H9 (cell line): ENCODE results near the gene LECT2. TPM values are rescaled to one million over a fixed set of nuclear protein-coding genes. Genes with fewer than 3 reads are reported as not detected.

Source experiments
- DNase-seq: peaks from one replicate; pipeline ENCODE4 v3.0.0-alpha.2; 2017
- H2AFZ ChIP-seq: one replicate; pipeline ENCODE4 v1.6.1; 2013; ENCODE audit warnings: mild to moderate bottlenecking, low read length, control low read depth, moderate library complexity
- H2AK5ac ChIP-seq: 2 replicates; pipeline ENCODE4 v1.6.1; 2013; ENCODE audit warnings: low read length, control low read depth, mixed read lengths; ENCODE audit not compliant: insufficient read length
- H2BK120ac ChIP-seq: one replicate; pipeline ENCODE4 v1.6.1; 2013; ENCODE audit warnings: low read depth, mild to moderate bottlenecking, low read length, control low read depth, inconsistent platforms; ENCODE audit not compliant: poor library complexity, severe bottlenecking
- H2BK12ac ChIP-seq: 2 replicates; pipeline ENCODE4 v1.6.1; 2013; ENCODE audit warnings: low read length, control low read depth, mixed read lengths, low read depth; ENCODE audit not compliant: insufficient read length
- H2BK15ac ChIP-seq: 2 replicates; pipeline ENCODE4 v1.6.1; 2013; ENCODE audit warnings: low read depth, low read length, control low read depth
- H2BK20ac ChIP-seq: one replicate; pipeline ENCODE4 v1.6.1; 2013; ENCODE audit warnings: low read depth, mild to moderate bottlenecking, low read length, control low read depth, inconsistent platforms; ENCODE audit not compliant: poor library complexity, severe bottlenecking
- H2BK5ac ChIP-seq: 2 replicates; pipeline ENCODE4 v1.6.1; 2013; ENCODE audit warnings: low read length, control low read depth, mixed read lengths; ENCODE audit not compliant: insufficient read length
- H3K14ac ChIP-seq: 2 replicates; pipeline ENCODE4 v1.6.1; 2013; ENCODE audit warnings: low read length, control low read depth; ENCODE audit not compliant: insufficient read depth
- H3K18ac ChIP-seq: 2 replicates; pipeline ENCODE4 v1.6.1; 2013; ENCODE audit warnings: low read depth, mild to moderate bottlenecking, mixed read lengths, low read length, control low read depth; ENCODE audit not compliant: insufficient read length
- H3K23ac ChIP-seq: 2 replicates; pipeline ENCODE4 v1.6.1; 2013; ENCODE audit warnings: low read length, control low read depth, mixed read lengths, low read depth; ENCODE audit not compliant: insufficient read length
- H3K23me2 ChIP-seq: 2 replicates; pipeline ENCODE4 v1.6.1; 2013; ENCODE audit warnings: low read depth, mild to moderate bottlenecking, mixed read lengths, low read length, control low read depth; ENCODE audit not compliant: insufficient read length, poor library complexity, severe bottlenecking
- H3K27ac ChIP-seq: 2 replicates; pipeline ENCODE4 v1.5.1; 2013; ENCODE audit warnings: low read length, control low read depth, mixed read lengths, low read depth; ENCODE audit not compliant: insufficient read length
- H3K27me3 ChIP-seq: 2 replicates; pipeline ENCODE4 v1.6.1; 2013; ENCODE audit warnings: low read length, control low read depth, inconsistent platforms; ENCODE audit not compliant: insufficient read depth
- H3K4ac ChIP-seq: 2 replicates; pipeline ENCODE4 v1.6.1; 2013; ENCODE audit warnings: low read depth, mild to moderate bottlenecking, control low read depth, inconsistent platforms, low read length, moderate library complexity
- H3K4me1 ChIP-seq: 2 replicates; pipeline ENCODE4 v1.6.1; 2013; ENCODE audit warnings: low read length, control low read depth, inconsistent platforms; ENCODE audit not compliant: insufficient read depth
- H3K4me2 ChIP-seq: 2 replicates; pipeline ENCODE4 v1.6.1; 2013; ENCODE audit warnings: low read length, control low read depth, mixed read lengths; ENCODE audit not compliant: insufficient read length, insufficient read depth
- H3K56ac ChIP-seq: 2 replicates; pipeline ENCODE4 v1.6.1; 2013; ENCODE audit warnings: low read depth, mild to moderate bottlenecking, mixed read lengths, low read length, control low read depth; ENCODE audit not compliant: insufficient read length
- H3K79me1 ChIP-seq: 2 replicates; pipeline ENCODE4 v1.6.1; 2013; ENCODE audit warnings: low read depth, mild to moderate bottlenecking, moderate library complexity, low read length, control low read depth, inconsistent platforms; ENCODE audit not compliant: insufficient read depth, poor library complexity, severe bottlenecking
- H3K79me2 ChIP-seq: 2 replicates; pipeline ENCODE4 v1.6.1; 2013; ENCODE audit warnings: low read length, control low read depth, inconsistent platforms; ENCODE audit not compliant: insufficient read depth
- H3K9ac ChIP-seq: 2 replicates; pipeline ENCODE4 v1.6.1; 2013; ENCODE audit warnings: low read length, control low read depth, mixed read lengths; ENCODE audit not compliant: insufficient read length; ENCODE audit errors: extremely low read depth
- H3K9me3 ChIP-seq: one replicate; pipeline ENCODE4 v1.6.1; 2013; ENCODE audit warnings: low read depth, low read length, inconsistent platforms; ENCODE audit not compliant: control insufficient read depth
- H3T11ph ChIP-seq: one replicate; pipeline ENCODE4 v1.6.1; 2013; ENCODE audit warnings: mild to moderate bottlenecking, low read length, control low read depth, inconsistent platforms
- H4K20me1 ChIP-seq: one replicate; pipeline ENCODE4 v1.6.1; 2013; ENCODE audit not compliant: control insufficient read depth, insufficient read length, insufficient read depth
- H4K5ac ChIP-seq: 2 replicates; pipeline ENCODE4 v1.6.1; 2013; ENCODE audit warnings: low read depth, mild to moderate bottlenecking, mixed read lengths, low read length, control low read depth; ENCODE audit not compliant: insufficient read length
- H4K8ac ChIP-seq: replicated peaks from 2 replicates; pipeline ENCODE4 v1.6.1; 2013; ENCODE audit warnings: low read length, control low read depth, mixed read lengths, low read depth; ENCODE audit not compliant: insufficient read length
- H4K91ac ChIP-seq: 2 replicates; pipeline ENCODE4 v1.6.1; 2013; ENCODE audit warnings: low read depth, mild to moderate bottlenecking, moderate library complexity, mixed read lengths, low read length, control low read depth; ENCODE audit not compliant: insufficient read length
- H3K27ac Mint-ChIP-seq, 3 experiments: 2 replicates in 2 of 3; 3 replicates in 1 of 3; pipeline ENCODE4 v1.8.0; 2020 to 2021; ENCODE audit warnings: mixed read lengths in 3 of 3, mild to moderate bottlenecking in 1 of 3, moderate library complexity in 1 of 3
- H3K27me3 Mint-ChIP-seq: 2 replicates; pipeline ENCODE4 v1.8.0; 2021; ENCODE audit warnings: low read depth, mild to moderate bottlenecking, moderate library complexity, mixed read lengths
- H3K36me3 Mint-ChIP-seq, 3 experiments: 2 replicates in 2 of 3; 3 replicates in 1 of 3; pipeline ENCODE4 v1.8.0; 2020 to 2021; ENCODE audit warnings: low read depth in 3 of 3, mixed read lengths in 3 of 3; ENCODE audit not compliant: insufficient read depth in 1 of 3
- H3K4me1 Mint-ChIP-seq, 2 experiments: 2 replicates each; pipeline ENCODE4 v1.8.0; 2020; ENCODE audit warnings: mixed read lengths in 2 of 2
- H3K4me3 Mint-ChIP-seq, 2 experiments: 2 replicates in 1 of 2; 3 replicates in 1 of 2; pipeline ENCODE4 v1.8.0; 2020 to 2021; ENCODE audit warnings: mild to moderate bottlenecking in 2 of 2, mixed read lengths in 2 of 2, moderate library complexity in 1 of 2
- H3K9me3 Mint-ChIP-seq, 2 experiments: 2 replicates in 1 of 2; 3 replicates in 1 of 2; pipeline ENCODE4 v1.8.0; 2020; ENCODE audit warnings: mild to moderate bottlenecking in 2 of 2, mixed read lengths in 2 of 2, moderate library complexity in 1 of 2
- WGBS: extraction: QIAGEN DNeasy Blood & Tissue Kit; methylation state at CpG from one replicate; pipeline ENCODE4 v1.1.7; 2013; ENCODE audit warnings: missing lambda C conversion rate, low lambda C conversion rate, mixed read lengths; ENCODE audit not compliant: insufficient read length; ENCODE audit errors: extremely low coverage; 5-methylcytosine and 5-hydroxymethylcytosine counted together
- total RNA-seq: library from RNA; stranded (reverse); gene quantifications from 2 replicates; pipeline ENCODE4 v1.2.1, GENCODE V29; 2021
- TF ChIP-seq, protein P1 (sequence below): fragments of 200-600 bp; sonication (generic); conservative IDR thresholded peaks from 3 replicates; pipeline ENCODE4 v1.8.0; 2021; ENCODE audit warnings: antibody characterized with exemption, mild to moderate bottlenecking

Gene LECT2
- total RNA-seq, 1 experiment from 2014 or later, result not detected

DNA sequence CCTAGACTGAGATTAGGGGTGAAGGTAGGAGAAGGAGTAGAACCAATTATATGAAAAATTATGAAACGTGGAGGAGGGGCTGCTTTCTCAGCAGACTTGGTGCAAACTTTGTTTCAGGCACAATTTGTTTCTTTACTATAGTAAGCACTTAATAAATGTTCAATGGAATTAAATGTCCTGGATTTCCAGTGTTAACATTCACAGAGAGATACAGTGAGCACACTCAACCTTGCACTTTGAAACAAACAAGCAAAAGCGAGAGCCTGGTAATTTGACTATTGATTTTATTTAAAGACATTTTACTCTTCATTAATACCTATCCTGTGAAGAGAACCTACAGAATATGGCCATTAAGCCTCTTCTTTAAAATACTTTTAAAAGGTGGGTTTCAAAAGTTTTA is 933 bp downstream of the LECT2 start:
- TF ChIP-seq, protein P1, sequence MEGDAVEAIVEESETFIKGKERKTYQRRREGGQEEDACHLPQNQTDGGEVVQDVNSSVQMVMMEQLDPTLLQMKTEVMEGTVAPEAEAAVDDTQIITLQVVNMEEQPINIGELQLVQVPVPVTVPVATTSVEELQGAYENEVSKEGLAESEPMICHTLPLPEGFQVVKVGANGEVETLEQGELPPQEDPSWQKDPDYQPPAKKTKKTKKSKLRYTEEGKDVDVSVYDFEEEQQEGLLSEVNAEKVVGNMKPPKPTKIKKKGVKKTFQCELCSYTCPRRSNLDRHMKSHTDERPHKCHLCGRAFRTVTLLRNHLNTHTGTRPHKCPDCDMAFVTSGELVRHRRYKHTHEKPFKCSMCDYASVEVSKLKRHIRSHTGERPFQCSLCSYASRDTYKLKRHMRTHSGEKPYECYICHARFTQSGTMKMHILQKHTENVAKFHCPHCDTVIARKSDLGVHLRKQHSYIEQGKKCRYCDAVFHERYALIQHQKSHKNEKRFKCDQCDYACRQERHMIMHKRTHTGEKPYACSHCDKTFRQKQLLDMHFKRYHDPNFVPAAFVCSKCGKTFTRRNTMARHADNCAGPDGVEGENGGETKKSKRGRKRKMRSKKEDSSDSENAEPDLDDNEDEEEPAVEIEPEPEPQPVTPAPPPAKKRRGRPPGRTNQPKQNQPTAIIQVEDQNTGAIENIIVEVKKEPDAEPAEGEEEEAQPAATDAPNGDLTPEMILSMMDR, result no peak

More for the DNA sequence above, 933 bp downstream of the LECT2 start:
- no peak overlapping the region for H3T11ph ChIP-seq
- DNase-seq, result no peak
- H4K91ac ChIP-seq, result no peak overlapping the region
- Mint-ChIP-seq H3K4me3 (no peak overlapping the region), H3K27me3 (peaks cover 28% of the 10 kb centered on the region), H3K27ac (no peak overlapping the region), H3K9me3 (no peaks in the 10 kb centered on the region), H3K36me3 (no peaks in the 10 kb centered on the region), H3K4me1 (no peaks in the 10 kb centered on the region)
- H3K23me2 ChIP-seq, result no peaks in the 10 kb centered on the region
- no peak overlapping the region for H3K4me2 ChIP-seq
- H3K9ac ChIP-seq, result no peak overlapping the region
- no peaks in the 10 kb centered on the region for H3K79me2 ChIP-seq
- H2BK12ac ChIP-seq, result no peak overlapping the region
- no peaks in the 10 kb centered on the region for H3K9me3 ChIP-seq
- H3K27me3 ChIP-seq, result no peaks in the 10 kb centered on the region
- no peak overlapping the region for H3K18ac ChIP-seq
- no peak overlapping the region for H2BK5ac ChIP-seq
- no peaks in the 10 kb centered on the region for H4K20me1 ChIP-seq
- H3K27ac ChIP-seq, result no peak overlapping the region
- no peak overlapping the region for H4K8ac ChIP-seq
- H2AFZ ChIP-seq, result no peak overlapping the region
- no peak overlapping the region for H2BK20ac ChIP-seq
- H2BK120ac ChIP-seq, result no peak overlapping the region
- no peak overlapping the region for H3K56ac ChIP-seq
- H3K4me1 ChIP-seq, result no peaks in the 10 kb centered on the region
- no peak overlapping the region for H2AK5ac ChIP-seq
- H3K79me1 ChIP-seq, result no peaks in the 10 kb centered on the region
- H4K5ac ChIP-seq, result no peak overlapping the region
- no CpG with 5 or more reads among the region's 2 CpGs for WGBS
- no peak overlapping the region for H3K14ac ChIP-seq
- H3K23ac ChIP-seq, result no peak overlapping the region
- no peak overlapping the region for H3K4ac ChIP-seq
- H2BK15ac ChIP-seq, result no peak overlapping the region
